H1 (cell line): Measurements from ENCODE around the gene TEX36. TPM values are rescaled to one million over a fixed set of nuclear protein-coding genes. Genes with fewer than 3 reads are reported as not detected.

Source experiments
- CTCF ChIA-PET: fragments of 300-600 bp; sonication (Branson Sonifier 250); formaldehyde crosslinking; loops from one replicate; lab custom pipeline; 2021; ENCODE audit not compliant: partially characterized antibody; lab: Charles Lee
- POLR2A ChIA-PET: fragments of 300-600 bp; sonication (Branson Sonifier 250); formaldehyde crosslinking; loops from one replicate; lab custom pipeline; 2021; ENCODE audit warnings: inconsistent platforms; ENCODE audit not compliant: partially characterized antibody; lab: Charles Lee
- DNase-seq, 2 experiments: peaks; one replicate each; pipeline versions ENCODE4 v3.0.0 to v3.0.0-alpha.2; 2010 to 2022; ENCODE audit warnings: low spot score in 2 of 2, low read depth in 1 of 2, mixed read lengths in 1 of 2
- FAIRE-seq: peaks from 2 replicates; lab custom pipeline; 2011; peaks lifted over from hg19 to GRCh38; lab: Jason Lieb, UNC
- H2AFZ ChIP-seq: 2 replicates; pipeline ENCODE4 v1.8.1; 2012; ENCODE audit warnings: low read length, inconsistent platforms
- H2AK5ac ChIP-seq: 2 replicates; pipeline ENCODE4 v1.6.1; 2013; ENCODE audit warnings: low read depth, low read length
- H2BK120ac ChIP-seq: replicated peaks from 2 replicates; pipeline ENCODE3; 2013; ENCODE audit warnings: low read depth, low read length, inconsistent platforms
- H2BK12ac ChIP-seq: 2 replicates; pipeline ENCODE4 v1.6.1; 2013; ENCODE audit warnings: low read depth, low read length
- H2BK15ac ChIP-seq: 2 replicates; pipeline ENCODE4 v1.6.1; 2013; ENCODE audit warnings: low read length
- H2BK20ac ChIP-seq: 2 replicates; pipeline ENCODE4 v1.6.1; 2013; ENCODE audit warnings: low read length
- H2BK5ac ChIP-seq: 2 replicates; pipeline ENCODE4 v1.6.1; 2013; ENCODE audit warnings: low read depth, low read length
- H3K14ac ChIP-seq: 2 replicates; pipeline ENCODE4 v1.6.1; 2013; ENCODE audit warnings: inconsistent platforms; ENCODE audit not compliant: insufficient read length
- H3K18ac ChIP-seq: 2 replicates; pipeline ENCODE4 v1.6.1; 2013; ENCODE audit warnings: low read length; ENCODE audit errors: extremely low read depth
- H3K23ac ChIP-seq: 2 replicates; pipeline ENCODE4 v1.6.1; 2013; ENCODE audit warnings: inconsistent platforms; ENCODE audit not compliant: insufficient read length
- H3K23me2 ChIP-seq: 2 replicates; pipeline ENCODE4 v1.6.1; 2013; ENCODE audit warnings: low read depth, low read length
- H3K27ac ChIP-seq: 2 replicates; pipeline ENCODE4 v1.6.1; 2011; ENCODE audit warnings: low read depth, low read length, inconsistent platforms
- H3K27me3 ChIP-seq, 4 experiments: replicated peaks in 1 of 4; 1 replicate in 1 of 4; 2 replicates in 3 of 4; pipeline versions ENCODE4 v1.6.1 to v1.8.1; 2011 to 2013; ENCODE audit warnings: low read length in 3 of 4, mild to moderate bottlenecking in 3 of 4, inconsistent platforms in 2 of 4, mixed read lengths in 2 of 4, moderate library complexity in 1 of 4; ENCODE audit not compliant: control insufficient read depth in 3 of 4, insufficient read depth in 3 of 4; ENCODE audit errors: extremely low read depth in 1 of 4
- H3K36me3 ChIP-seq, 4 experiments: 2 replicates each; pipeline versions ENCODE4 v1.6.1 to v1.8.1; 2011 to 2013; ENCODE audit warnings: mild to moderate bottlenecking in 4 of 4, low read length in 3 of 4, moderate library complexity in 2 of 4, control low read depth in 1 of 4, inconsistent platforms in 1 of 4; ENCODE audit not compliant: insufficient read depth in 4 of 4, control insufficient read depth in 2 of 4
- H3K4ac ChIP-seq: replicated peaks from 2 replicates; pipeline ENCODE3; 2013; ENCODE audit warnings: low read length, low read depth, mixed read lengths, inconsistent platforms; ENCODE audit not compliant: insufficient read length
- H3K4me1 ChIP-seq, 4 experiments: replicated peaks in 1 of 4; 1 replicate in 1 of 4; 2 replicates in 3 of 4; pipeline versions ENCODE4 v1.6.1 to v1.8.1; 2011 to 2013; ENCODE audit warnings: low read length in 3 of 4, inconsistent platforms in 2 of 4, mixed read lengths in 1 of 4; ENCODE audit not compliant: insufficient read depth in 4 of 4, control insufficient read depth in 3 of 4
- H3K4me2 ChIP-seq, 2 experiments: 2 replicates each; pipeline versions ENCODE4 v1.6.1 to v1.8.1; 2011 to 2013; ENCODE audit warnings: low read depth in 2 of 2, low read length in 2 of 2, control low read depth in 1 of 2, inconsistent platforms in 1 of 2, mild to moderate bottlenecking in 1 of 2; ENCODE audit not compliant: insufficient read depth in 1 of 2
- H3K4me3 ChIP-seq, 4 experiments: fragments of 200-600, 300-600 bp in 1 of 4; sonication (generic), shearing (Covaris generic), sonication (Bioruptor Twin) in 1 of 4; 2 replicates each; pipeline versions ENCODE4 v1.5.1 to v1.8.1; 2011 to 2016; ENCODE audit warnings: low read length in 4 of 4, low read depth in 3 of 4, control low read depth in 2 of 4, inconsistent platforms in 2 of 4, mild to moderate bottlenecking in 2 of 4, mixed read lengths in 1 of 4, moderate library complexity in 1 of 4; ENCODE audit not compliant: insufficient read depth in 2 of 4; ENCODE audit errors: extremely low read depth in 1 of 4
- H3K56ac ChIP-seq: replicated peaks from 2 replicates; pipeline ENCODE3; 2013; ENCODE audit warnings: low read depth, mild to moderate bottlenecking, mixed read lengths, low read length, inconsistent platforms; ENCODE audit not compliant: insufficient read length
- H3K79me1 ChIP-seq: 2 replicates; pipeline ENCODE4 v1.6.1; 2013; ENCODE audit warnings: low read depth, low read length, control low read depth
- H3K79me2 ChIP-seq, 2 experiments: 2 replicates each; pipeline versions ENCODE4 v1.6.1 to v1.8.1; 2012 to 2013; ENCODE audit warnings: low read length in 2 of 2, mild to moderate bottlenecking in 2 of 2, inconsistent platforms in 1 of 2; ENCODE audit not compliant: insufficient read depth in 2 of 2, control insufficient read depth in 1 of 2
- H3K9ac ChIP-seq, 4 experiments: replicated peaks in 1 of 4; 1 replicate in 1 of 4; 2 replicates in 3 of 4; pipeline versions ENCODE4 v1.6.1 to v1.8.1; 2011 to 2013; ENCODE audit warnings: low read depth in 3 of 4, low read length in 3 of 4, control low read depth in 2 of 4, mild to moderate bottlenecking in 2 of 4, moderate library complexity in 2 of 4, inconsistent platforms in 1 of 4; ENCODE audit errors: extremely low read depth in 1 of 4
- H3K9me3 ChIP-seq, 2 experiments: 2 replicates each; pipeline versions ENCODE4 v1.6.1 to v1.8.1; 2012 to 2013; ENCODE audit warnings: mild to moderate bottlenecking in 2 of 2, moderate library complexity in 2 of 2, control low read depth in 1 of 2, inconsistent platforms in 1 of 2, low read depth in 1 of 2, low read length in 1 of 2, mixed read lengths in 1 of 2; ENCODE audit not compliant: insufficient read depth in 2 of 2
- H4K20me1 ChIP-seq, 2 experiments: replicated peaks in 1 of 2; 2 replicates each; pipeline versions ENCODE3 to v1.8.1; 2011 to 2013; ENCODE audit warnings: inconsistent platforms in 2 of 2, low read length in 2 of 2, mild to moderate bottlenecking in 1 of 2; ENCODE audit not compliant: insufficient read depth in 2 of 2, control insufficient read depth in 1 of 2
- H4K5ac ChIP-seq: 2 replicates; pipeline ENCODE4 v1.6.1; 2013; ENCODE audit warnings: low read length, low read depth, mixed read lengths, inconsistent platforms; ENCODE audit not compliant: insufficient read length
- H4K8ac ChIP-seq: 2 replicates; pipeline ENCODE4 v1.8.0; 2013; ENCODE audit warnings: mild to moderate bottlenecking, moderate library complexity, low read length, inconsistent platforms; ENCODE audit not compliant: insufficient read depth; ENCODE audit errors: extremely low read depth
- H4K91ac ChIP-seq: replicated peaks from 2 replicates; pipeline ENCODE3; 2013; ENCODE audit warnings: low read length, mixed read lengths, inconsistent platforms; ENCODE audit not compliant: insufficient read length
- CBX8 ChIP-seq: fragments of 300-800, 300-1000 bp; sonication (generic); IDR thresholded peaks from 2 replicates; pipeline ENCODE4 v1.7.1; 2016; ENCODE audit warnings: low read depth, low read length, borderline replicate concordance
- whole genome bisulfite sequencing, 2 experiments: shearing (Covaris generic) in 1 of 2; methylation state at CpG; one replicate each; pipeline versions ENCODE4 v1.1.6 to v1.1.7; 2013 to 2015; ENCODE audit warnings: low lambda C conversion rate in 2 of 2, mixed read lengths in 2 of 2, inconsistent platforms in 1 of 2, low coverage in 1 of 2, missing lambda C conversion rate in 1 of 2; ENCODE audit not compliant: insufficient replicate concordance in 2 of 2, insufficient coverage in 1 of 2, insufficient read length in 1 of 2; ENCODE audit errors: extremely low coverage in 1 of 2, missing lambda C conversion rate in 1 of 2; 5-methylcytosine and 5-hydroxymethylcytosine counted together
- polyA plus RNA-seq, 7 experiments: library from polyadenylated mRNA; depleted of rRNA in 3 of 7; stranded (reverse) in 5 of 7; unstranded in 2 of 7; fragments of >200 nt in 5 of 7; fragments of 200-250 nt in 2 of 7; gene quantifications; 1 replicate in 5 of 7; 2 replicates in 1 of 7; 4 replicates in 1 of 7; pipeline versions ENCODE4 v1.2.1 to v1.2.3, GENCODE V29; 2011 to 2013; ENCODE audit warnings: missing spikeins in 2 of 7, mixed read lengths in 2 of 7
- total RNA-seq: library from RNA; stranded (reverse); fragmentation: NEBNext Ultra II Directional; extraction: Animal tissue kit (Norgen Biotek cat#: 25700); gene quantifications from 2 replicates; pipeline ENCODE4 v1.2.1, GENCODE V29; 2021

TEX36 gene
- total and polyA plus RNA-seq, 2 of the 8 experiments (the other 6 are each of a cell fraction or from before 2014, with no cell fraction given): not detected

GRCh38 chr10:125662584-125662983 is 20.4 kb downstream of the TEX36 start:
- H2BK120ac ChIP-seq: no peak overlapping the region
- H2BK20ac ChIP-seq: no peak overlapping the region
- no peaks in the 10 kb centered on the region for H4K20me1 ChIP-seq
- no peaks in the 10 kb centered on the region for H3K79me1 ChIP-seq
- no peaks in the 10 kb centered on the region for H3K23me2 ChIP-seq
- H3K23ac ChIP-seq: no peak overlapping the region
- DNase-seq (no peak), FAIRE-seq (no peak)
- H3K9me3 ChIP-seq: no peaks in the 10 kb centered on the region
- no peak overlapping the region for H3K4me2 ChIP-seq
- WGBS, 2 experiments: 96% methylated on average over 2 of the region's 2 CpGs; no CpG with 5 or more reads in 1 of the 2 experiments
- H3K36me3 ChIP-seq: no peaks in the 10 kb centered on the region; a peak in 1 of 8 replicates
- H2AK5ac ChIP-seq: no peak overlapping the region
- no peak overlapping the region for H2AFZ ChIP-seq
- no peaks in the 10 kb centered on the region for H3K79me2 ChIP-seq
- no peaks in the 10 kb centered on the region for H3K27me3 ChIP-seq
- no peak overlapping the region for H2BK12ac ChIP-seq
- ChIA-PET CTCF (no interaction called here), POLR2A (no interaction called here)
- H3K4ac ChIP-seq: no peak overlapping the region
- H3K27ac ChIP-seq: no peak overlapping the region
- no peak overlapping the region for H4K91ac ChIP-seq
- no peak overlapping the region for H4K8ac ChIP-seq
- H3K4me3 ChIP-seq: no peak overlapping the region
- H3K56ac ChIP-seq: no peak overlapping the region
- no peak overlapping the region for H4K5ac ChIP-seq
- no peak overlapping the region for H3K9ac ChIP-seq
- no peak overlapping the region for H2BK5ac ChIP-seq
- no peaks in the 10 kb centered on the region; a peak in 1 of 7 replicates for H3K4me1 ChIP-seq
- H3K14ac ChIP-seq: no peak overlapping the region
- H3K18ac ChIP-seq: no peak overlapping the region
- H2BK15ac ChIP-seq: no peak overlapping the region
- no peak for TF ChIP-seq CBX8
